Smooth muscle cell (in vitro differentiated cells): ENCODE data around the gene CLN5. TPM values are rescaled to one million over a fixed set of nuclear protein-coding genes. Genes with fewer than 3 reads are reported as not detected.

ENCODE experiments used
- DNase-seq: peaks from one replicate; lab custom pipeline; 2025; ENCODE audit not compliant: unreplicated experiment; lab: John Stamatoyannopoulos, UW
- H2AFZ ChIP-seq: fragments of 200-600 bp; sonication (generic); 2 replicates; pipeline ENCODE4 v1.6.0; 2016; ENCODE audit warnings: antibody characterized with exemption, low read depth, mild to moderate bottlenecking
- H3F3A ChIP-seq: fragments of 200-600 bp; sonication (generic); 2 replicates; pipeline ENCODE4 v1.6.0; 2017; ENCODE audit warnings: antibody characterized with exemption, low read depth
- H3K27ac ChIP-seq: fragments of 200-600 bp; sonication (generic); 2 replicates; pipeline ENCODE4 v1.5.1; 2016; ENCODE audit warnings: low read depth, mild to moderate bottlenecking
- H3K27me3 ChIP-seq: fragments of 200-600 bp; sonication (generic); 2 replicates; pipeline ENCODE4 v1.6.1; 2016; ENCODE audit warnings: low read depth, mild to moderate bottlenecking
- H3K36me3 ChIP-seq: fragments of 200-600 bp; sonication (generic); 2 replicates; pipeline ENCODE4 v1.5.1; 2016; ENCODE audit warnings: low read depth
- H3K4me1 ChIP-seq: fragments of 200-600 bp; sonication (generic); 2 replicates; pipeline ENCODE4 v1.5.1; 2016; ENCODE audit warnings: low read depth
- H3K4me2 ChIP-seq: fragments of 200-600 bp; sonication (generic); 2 replicates; pipeline ENCODE4 v1.6.0; 2016; ENCODE audit warnings: mild to moderate bottlenecking
- H3K4me3 ChIP-seq: fragments of 200-600 bp; sonication (generic); 2 replicates; pipeline ENCODE4 v1.5.1; 2016; ENCODE audit warnings: mild to moderate bottlenecking
- H3K79me2 ChIP-seq: fragments of 200-600 bp; sonication (generic); 2 replicates; pipeline ENCODE4 v1.6.0; 2016; ENCODE audit warnings: low read depth, mild to moderate bottlenecking
- H3K9ac ChIP-seq: fragments of 200-600 bp; sonication (generic); 2 replicates; pipeline ENCODE4 v1.6.0; 2016; ENCODE audit warnings: low read depth
- H3K9me3 ChIP-seq: fragments of 200-600 bp; sonication (generic); replicated peaks from 2 replicates; pipeline ENCODE4 v1.5.1; 2016; ENCODE audit warnings: low read depth
- H4K20me1 ChIP-seq: fragments of 200-600 bp; sonication (generic); 2 replicates; pipeline ENCODE4 v1.6.0; 2016; ENCODE audit warnings: low read depth
- CTCF ChIP-seq: fragments of 200-600 bp; sonication (generic); IDR thresholded peaks from 2 replicates; pipeline ENCODE4 v1.5.1; 2017; ENCODE audit warnings: borderline replicate concordance, mild to moderate bottlenecking, antibody characterized with exemption; ENCODE audit not compliant: insufficient read depth, poor library complexity, severe bottlenecking
- WGBS: methylation state at CpG from one replicate; pipeline ENCODE4 v1.1.7; 2016; ENCODE audit warnings: low lambda C conversion rate; 5-methylcytosine and 5-hydroxymethylcytosine counted together
- polyA plus RNA-seq: library from polyadenylated mRNA; unstranded; fragments of >200 nt; fragmentation: Nextera tagmentation; extraction: Ambion mirVana; gene quantifications from 2 replicates; pipeline ENCODE4 v1.2.1, GENCODE V29; 2016
- total RNA-seq: library from RNA; depleted of rRNA; stranded (reverse); fragments of >200 nt; gene quantifications from 2 replicates; pipeline ENCODE4 v1.2.3, GENCODE V29; 2014

The CLN5 gene
- total and polyA plus RNA-seq, 2 experiments from 2014 or later, result 17.9 to 33.5 TPM

- H3K4me2 ChIP-seq, result no peak overlapping the region
- H2AFZ ChIP-seq, result no peak overlapping the region
- H3K79me2 ChIP-seq, result peaks cover 61% of the 10 kb centered on the region
- DNase-seq, result no peak
- 93% methylated on average over 2 of the region's 2 CpGs for WGBS
- peaks cover 3% of the 10 kb centered on the region for H3F3A ChIP-seq
- no peaks in the 10 kb centered on the region for H3K4me1 ChIP-seq
- H4K20me1 ChIP-seq, result peaks cover 99% of the 10 kb centered on the region
- H3K27ac ChIP-seq, result no peak overlapping the region
- H3K9me3 ChIP-seq, result no peaks in the 10 kb centered on the region
- no peak overlapping the region for H3K9ac ChIP-seq
- TF ChIP-seq CTCF, result no peak
- peaks cover 20% of the 10 kb centered on the region for H3K36me3 ChIP-seq
- H3K4me3 ChIP-seq, result no peak overlapping the region
- no peaks in the 10 kb centered on the region for H3K27me3 ChIP-seq
Measured at GRCh38 chr13:77013853-77014542, 22.1 kb downstream of the CLN5 start.

GRCh38 chr13:77014906-77015685 lies 23.2 kb downstream of the CLN5 start:
- H3K9me3 ChIP-seq, result no peaks in the 10 kb centered on the region
- H3K27ac ChIP-seq, result no peak overlapping the region
- H3K4me2 ChIP-seq, result no peak overlapping the region
- no peak for TF ChIP-seq CTCF
- WGBS, result 96% methylated on average over 2 of the region's 2 CpGs
- peaks cover 65% of the 10 kb centered on the region for H3K79me2 ChIP-seq
- H2AFZ ChIP-seq, result no peak overlapping the region
- no peaks in the 10 kb centered on the region for H3K4me1 ChIP-seq
- H3K4me3 ChIP-seq, result no peak overlapping the region
- H3F3A ChIP-seq, result peaks cover 3% of the 10 kb centered on the region
- peaks cover 20% of the 10 kb centered on the region for H3K36me3 ChIP-seq
- no peaks in the 10 kb centered on the region for H3K27me3 ChIP-seq
- no peak overlapping the region for H3K9ac ChIP-seq
- no peak for DNase-seq
- H4K20me1 ChIP-seq, result peaks cover 99% of the 10 kb centered on the region

GRCh38 chr13:77016251-77016812 lies 24.5 kb downstream of the CLN5 start:
- Histone ChIP-seq H3K9ac (no peak overlapping the region), H3K27me3 (no peaks in the 10 kb centered on the region), H3F3A (peaks cover 3% of the 10 kb centered on the region), H3K27ac (no peak overlapping the region), H2AFZ (no peak overlapping the region), H3K9me3 (no peaks in the 10 kb centered on the region), H3K4me1 (no peaks in the 10 kb centered on the region), H3K36me3 (peaks cover 20% of the 10 kb centered on the region), H3K79me2 (peaks cover 77% of the 10 kb centered on the region), H4K20me1 (peaks cover 99% of the 10 kb centered on the region), H3K4me2 (no peak overlapping the region), H3K4me3 (no peak overlapping the region)
- 86% methylated on average over 3 of the region's 3 CpGs for WGBS
- TF ChIP-seq CTCF, result no peak
- no peak for DNase-seq
